ENCODE results near the gene ITPK1.

DNA sequence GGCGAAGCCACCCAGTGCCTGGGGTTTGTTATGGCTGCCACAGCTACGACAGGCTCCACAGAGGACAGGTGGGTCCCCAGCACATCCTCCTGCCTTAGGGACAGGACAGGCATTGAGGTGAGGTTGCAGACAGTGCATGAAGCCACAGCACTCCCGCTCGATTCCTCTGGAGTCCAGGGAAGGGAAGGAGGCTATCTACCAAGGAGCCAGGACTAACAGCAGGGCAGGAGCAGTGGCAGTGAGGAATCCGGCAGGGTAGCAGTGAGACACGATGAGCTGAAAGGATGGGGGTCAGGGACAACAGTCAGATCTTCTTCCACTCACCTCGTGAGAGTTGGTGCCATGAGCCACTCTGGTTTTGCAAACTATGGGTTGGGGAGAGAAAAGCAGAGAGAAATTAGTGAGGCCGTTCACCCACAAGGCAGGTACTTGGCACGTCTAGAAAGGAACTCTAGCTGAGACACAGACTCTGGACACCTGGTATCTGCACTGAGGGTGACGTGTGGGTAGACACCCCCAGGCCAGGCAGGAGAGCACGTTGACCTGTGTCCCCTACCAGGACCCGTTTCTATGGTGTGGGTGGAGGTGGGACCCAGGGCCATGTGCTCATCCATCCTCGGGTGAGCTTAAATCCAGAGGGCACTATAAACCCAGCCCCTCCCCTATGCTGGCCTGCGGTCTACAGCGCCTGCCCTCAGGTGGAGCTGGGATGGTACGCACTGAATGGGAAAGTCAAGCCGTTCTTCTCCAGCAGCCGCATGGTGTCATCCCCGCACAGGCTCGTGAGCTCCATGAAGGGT lies 153.5 kb downstream of the ITPK1 start:
- TF ChIP-seq POLR2A (IDR thresholded peaks at IDR 0.05; ENCODE audit: low read depth, low read length) (no peak), PAX5 (IDR thresholded peaks at IDR 0.05; ENCODE audit: insufficient read depth, low read length, severe bottlenecking) (no peak)
